ENCODE data around the gene METTL3.
A peak's percentile ranks its signal among the peaks of the same experiment; 100 is the strongest.

Gene METTL3

DNA sequence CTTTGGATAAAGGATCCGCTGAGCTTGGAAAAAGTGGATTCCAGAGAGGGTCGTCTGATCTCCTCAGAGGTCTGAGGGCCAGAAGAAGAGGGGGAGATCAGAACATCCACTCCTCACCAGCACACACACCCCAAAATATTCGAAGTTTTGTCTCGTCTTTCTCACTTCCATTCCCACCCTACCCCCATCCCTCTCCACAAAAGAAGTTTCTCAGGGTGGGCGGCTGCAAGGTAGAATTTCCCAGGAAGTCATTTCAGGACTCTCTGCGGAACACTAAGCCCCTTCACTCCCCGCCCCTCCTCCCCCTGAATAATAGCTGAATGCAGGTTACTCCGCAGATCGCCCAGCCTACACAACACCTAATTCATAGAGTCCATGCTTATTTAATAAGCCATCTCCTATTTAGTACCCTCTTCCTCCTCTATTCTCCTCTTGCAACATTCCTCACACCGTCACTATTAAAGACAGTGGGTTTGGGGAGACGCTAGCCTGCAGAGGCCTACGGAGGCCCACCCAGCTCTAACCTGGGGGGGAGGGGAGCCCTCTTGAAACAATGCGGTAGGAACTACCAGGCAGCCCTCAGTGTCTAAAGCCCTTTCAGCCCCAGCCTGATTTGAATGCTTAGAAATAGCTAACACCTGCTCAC, 15.7 kb upstream of the METTL3 start:
- DNase-seq: no peak

DNA sequence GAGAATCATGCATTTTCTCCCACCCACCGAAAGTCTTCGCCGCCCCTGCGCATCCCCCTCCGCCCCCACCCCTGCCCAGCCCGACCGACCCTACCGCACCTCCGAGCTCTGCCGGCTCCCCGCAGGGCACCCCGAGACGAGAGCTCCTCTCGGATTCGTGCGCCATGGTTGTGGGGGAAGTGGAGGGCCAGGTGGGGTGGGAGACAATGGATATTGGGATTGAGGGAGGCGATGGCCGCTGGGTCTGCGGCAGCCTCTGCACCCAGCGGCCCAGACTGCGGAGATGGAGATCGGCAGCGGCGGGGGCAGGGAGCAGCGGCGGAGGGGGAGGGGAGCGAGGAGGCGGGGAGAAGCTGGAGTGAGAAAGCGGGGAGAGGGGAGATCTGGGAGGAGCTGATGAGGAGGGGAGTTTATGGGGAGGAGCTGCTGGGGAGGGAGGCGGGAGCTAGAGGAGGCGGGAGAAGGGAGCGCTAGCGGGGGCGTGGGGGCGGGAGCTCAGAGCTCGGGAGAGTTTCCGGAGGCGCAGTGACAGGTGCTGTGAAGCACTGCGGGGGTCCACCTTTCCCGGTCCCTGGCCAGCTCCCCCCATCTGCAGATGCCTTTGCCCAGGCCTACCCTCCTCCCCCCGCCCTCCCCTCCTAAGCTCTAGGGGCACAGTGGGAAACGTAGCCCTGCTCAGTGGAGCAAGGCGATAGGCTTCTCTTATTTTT, 15.0 kb upstream of the METTL3 start, which contains the start of gene SALL2:
Gene SALL2, minus strand, starts transcription at position 385 of the 710 bp plus-strand sequence. Its CDS starts 219 bp downstream, at position 166.
- peak; percentile 87 for DNase-seq

DNA sequence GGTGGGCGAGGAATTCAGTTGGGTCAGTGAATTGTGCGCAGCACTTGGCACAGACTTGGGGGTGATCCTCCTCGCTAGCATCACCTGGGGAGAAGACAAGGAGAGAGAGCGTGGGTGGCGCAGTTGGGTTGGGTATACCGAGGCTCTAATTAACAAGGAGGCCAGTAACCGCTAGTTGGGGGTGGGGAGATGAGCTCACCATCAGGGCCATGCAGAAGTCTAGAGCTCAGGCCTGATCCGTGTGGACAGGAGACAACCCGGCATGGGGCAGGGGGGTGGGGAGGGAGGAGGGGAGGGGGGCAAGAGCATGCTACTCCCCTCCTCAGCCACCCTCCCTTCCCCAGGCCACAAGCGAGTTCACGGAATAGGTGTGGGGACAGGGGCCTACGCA, 14.4 kb upstream of the METTL3 start:
- no peak for DNase-seq

DNA sequence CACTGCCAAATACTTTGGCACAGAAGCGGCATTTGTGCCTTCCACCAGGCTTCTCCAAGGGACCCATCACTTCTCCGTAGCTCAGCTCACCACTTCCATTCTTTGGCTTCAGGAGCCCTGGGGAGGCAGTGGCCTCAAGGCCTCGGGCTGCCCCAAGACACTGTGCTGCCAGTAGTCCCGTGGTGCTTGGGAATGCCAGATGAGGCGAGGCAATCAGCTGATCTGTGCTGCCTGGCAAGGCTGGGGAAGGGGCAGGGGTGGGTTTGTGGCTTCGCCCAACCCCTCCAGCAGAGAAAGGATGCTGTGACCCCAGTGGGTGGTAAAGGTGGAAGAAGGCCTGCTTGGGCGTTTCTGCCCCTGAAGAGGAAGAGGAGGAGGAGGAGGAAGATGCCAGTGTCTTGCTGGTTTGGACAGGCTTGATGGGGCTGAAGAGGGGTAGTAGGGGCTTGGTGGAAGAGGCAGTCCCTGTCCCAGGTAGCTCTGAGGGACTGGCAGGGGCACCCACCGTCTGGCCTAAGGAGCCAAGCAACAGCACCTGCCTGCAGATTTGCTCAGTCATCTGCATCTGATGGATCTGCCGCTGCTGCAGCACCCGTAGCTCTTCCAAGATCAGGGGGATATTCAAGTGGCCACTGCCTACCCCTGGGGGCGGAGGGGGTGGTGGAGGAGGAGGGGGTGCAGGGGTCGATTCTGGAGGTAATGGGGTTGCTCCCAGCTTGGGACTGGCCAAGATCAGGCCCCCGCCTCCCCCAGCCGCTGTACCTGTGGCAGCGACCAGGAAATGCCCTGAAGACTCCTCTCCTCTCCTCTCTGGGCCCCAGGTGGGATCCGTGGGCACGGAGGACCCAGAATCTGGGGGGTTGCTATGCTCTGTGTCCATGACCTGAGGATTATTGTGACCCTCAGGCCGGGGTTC, 13.7 kb upstream of the METTL3 start:
- no peak for DNase-seq

DNA sequence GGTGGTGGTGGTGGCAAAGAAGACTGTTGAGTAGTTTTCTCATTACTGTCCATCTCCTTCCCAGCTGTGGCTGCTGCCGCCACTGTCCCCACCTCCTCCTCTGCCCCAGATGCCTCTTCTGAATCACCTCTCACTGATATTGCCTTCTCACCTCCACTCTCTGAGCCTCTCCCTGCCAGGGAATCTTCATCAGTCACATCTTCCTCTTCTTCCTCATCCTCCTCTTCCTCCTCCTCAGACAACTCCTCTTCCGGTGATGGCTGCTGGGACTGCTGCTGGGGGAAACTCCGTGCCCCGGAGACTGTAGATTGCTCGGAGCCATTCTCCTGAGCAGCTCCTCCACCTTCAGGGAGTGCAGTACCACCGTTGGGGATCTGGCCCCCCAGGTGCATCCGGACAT, 12.1 kb upstream of the METTL3 start:
- no peak for DNase-seq

DNA sequence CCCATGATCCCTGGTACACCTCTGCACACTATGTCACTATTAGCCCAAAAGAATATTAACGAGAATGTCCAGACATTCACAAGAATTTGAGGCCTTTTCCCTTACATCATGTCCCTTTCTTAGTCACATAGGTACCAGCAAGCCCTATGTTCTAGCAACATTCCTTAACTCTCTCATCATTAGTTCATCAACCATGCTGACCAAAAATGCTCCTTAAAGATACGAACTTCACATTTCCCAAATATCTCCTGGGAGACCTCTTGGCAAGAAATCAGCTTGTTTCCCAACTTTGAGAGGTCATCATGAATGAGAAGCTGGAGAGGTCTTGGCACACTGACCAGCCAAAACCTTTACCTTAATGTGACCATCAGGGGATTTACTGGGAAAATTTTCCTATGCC, 10.4 kb upstream of the METTL3 start:
- DNase-seq: no peak

DNA sequence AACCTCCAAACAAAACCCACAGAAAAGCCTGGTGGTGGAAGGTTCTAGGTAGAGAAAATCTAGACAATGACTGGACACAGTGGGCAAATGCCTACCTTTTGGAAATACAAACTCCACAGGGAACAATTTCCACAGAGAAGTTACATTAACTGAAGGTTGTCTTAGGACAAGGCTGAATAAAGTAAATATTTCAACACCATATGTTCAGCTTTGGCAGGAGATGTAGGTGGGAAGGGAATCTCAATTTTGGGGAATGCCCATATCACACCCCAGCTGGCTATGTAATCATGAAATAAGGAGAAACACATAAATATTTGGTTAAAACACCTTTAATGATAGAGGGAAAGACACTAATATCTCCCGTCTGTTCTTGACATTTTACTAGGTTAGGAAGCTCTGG, 9.6 kb upstream of the METTL3 start:
- no peak for DNase-seq

DNA sequence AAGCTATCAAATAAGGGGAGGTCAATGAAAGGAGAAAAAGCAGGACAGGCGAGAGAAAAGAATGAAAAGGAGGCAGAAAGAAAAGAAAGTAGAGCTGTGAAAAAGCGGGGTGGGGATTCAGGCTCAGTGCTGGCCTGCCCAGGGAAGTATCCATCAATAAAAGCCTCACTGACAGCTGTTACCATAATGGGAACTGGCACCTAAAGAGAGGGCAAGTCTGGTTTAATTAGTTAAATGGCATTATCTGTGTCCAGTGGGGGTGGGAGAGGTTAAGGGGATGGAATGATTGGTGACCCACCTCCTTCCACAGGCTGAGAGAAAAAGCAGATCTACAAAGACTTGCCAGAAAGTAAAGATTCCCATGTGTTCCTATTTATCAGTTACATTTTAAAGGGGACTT, 7.6 kb upstream of the METTL3 start:
- DNase-seq: no peak

DNA sequence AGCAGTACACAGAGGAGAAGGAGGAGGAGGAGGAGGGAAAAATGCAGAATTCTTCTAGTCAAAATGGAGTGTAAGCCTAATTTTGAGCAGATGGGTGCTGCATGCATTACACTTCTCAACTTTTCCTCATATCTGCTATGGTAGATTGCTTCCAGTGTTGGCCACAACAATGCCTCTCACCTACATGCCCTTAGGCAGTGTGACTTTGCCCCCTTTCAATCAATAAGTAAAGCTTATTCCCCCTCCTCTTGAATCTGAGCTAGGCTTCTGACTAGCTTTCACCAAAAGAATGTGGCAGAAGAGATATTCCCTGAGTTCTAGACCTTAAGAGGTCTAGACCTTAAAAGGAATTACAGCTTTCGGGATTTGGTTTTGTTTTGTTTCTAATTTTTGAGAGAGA, 3.2 kb upstream of the METTL3 start:
- no peak for DNase-seq

DNA sequence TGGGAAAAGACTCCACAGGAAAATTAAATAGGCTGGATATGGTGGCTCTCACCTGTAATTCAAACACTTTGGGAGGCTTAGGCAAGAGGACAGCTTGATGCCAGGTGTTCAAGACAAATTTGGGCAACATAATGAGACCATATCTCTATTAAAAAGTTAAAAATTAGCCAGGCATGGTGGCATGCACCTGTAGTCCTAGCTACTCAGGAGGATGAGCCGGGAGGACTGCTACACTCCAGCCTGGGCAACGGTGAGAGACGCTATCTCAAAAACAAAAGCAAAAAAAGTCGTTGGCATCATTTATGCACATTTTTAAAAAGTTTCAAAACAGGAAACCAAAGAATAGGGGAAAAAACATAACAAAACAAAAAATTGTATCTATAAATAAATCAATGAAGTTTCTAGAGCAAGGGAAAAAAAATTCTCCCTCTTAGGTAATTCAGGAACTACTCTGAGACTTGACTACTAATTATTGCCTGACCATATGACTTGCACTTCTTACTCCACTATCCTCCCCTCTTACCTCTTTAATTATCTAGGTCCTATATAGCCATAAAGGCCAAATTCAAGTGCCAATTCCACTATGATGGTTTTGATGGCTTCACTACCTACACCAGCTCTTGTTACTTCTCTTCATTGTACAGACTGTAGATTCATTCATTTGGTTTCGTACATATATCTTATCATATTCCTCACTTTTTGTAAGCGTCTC, 1.6 kb downstream of the METTL3 start:
- DNase-seq: no peak

DNA sequence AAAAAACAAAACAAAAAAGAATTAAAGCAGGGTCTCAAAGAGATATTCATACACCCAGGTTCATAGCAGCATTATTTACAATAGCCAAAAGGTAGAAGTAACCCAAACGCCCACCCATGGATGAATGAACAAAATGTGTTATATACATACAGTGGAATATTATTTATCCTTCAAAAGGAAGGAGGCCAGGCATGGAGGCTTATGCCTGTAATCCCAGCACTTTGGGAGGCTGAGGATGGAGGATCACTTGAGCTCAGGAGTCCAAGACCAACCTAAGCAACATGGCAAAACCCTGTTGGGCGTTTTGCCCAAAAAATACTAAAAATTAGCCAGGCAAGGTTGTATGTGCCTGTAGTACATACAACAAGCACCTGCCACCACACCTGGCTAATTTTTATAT, 4.6 kb downstream of the METTL3 start:
- DNase-seq: no peak

DNA sequence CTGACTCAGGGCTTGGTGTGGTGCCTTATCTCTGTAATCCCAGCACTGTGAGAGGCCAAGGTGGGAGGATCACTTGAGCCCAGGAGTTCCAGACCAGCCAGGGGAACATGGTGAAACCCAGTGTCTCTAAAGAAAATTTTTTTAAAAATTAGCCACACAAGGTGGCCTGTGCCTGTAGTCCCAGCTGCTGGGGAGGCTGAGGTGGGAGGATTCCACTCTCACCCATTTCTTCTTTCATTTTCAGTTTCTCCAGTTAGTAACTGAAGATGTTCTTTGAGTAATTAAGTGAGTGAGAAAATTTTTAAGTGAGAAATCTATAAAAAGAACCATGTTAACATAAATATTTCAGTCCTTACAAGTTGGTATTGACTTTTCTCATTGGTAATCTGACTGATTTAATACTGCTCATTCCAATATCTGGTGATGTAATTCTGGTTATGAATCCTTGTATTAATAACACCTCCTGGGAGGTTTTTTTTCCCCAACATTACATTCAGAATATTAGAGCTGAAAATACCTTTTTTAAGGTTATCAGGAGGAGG, 6.1 kb downstream of the METTL3 start:
- no peak for DNase-seq

DNA sequence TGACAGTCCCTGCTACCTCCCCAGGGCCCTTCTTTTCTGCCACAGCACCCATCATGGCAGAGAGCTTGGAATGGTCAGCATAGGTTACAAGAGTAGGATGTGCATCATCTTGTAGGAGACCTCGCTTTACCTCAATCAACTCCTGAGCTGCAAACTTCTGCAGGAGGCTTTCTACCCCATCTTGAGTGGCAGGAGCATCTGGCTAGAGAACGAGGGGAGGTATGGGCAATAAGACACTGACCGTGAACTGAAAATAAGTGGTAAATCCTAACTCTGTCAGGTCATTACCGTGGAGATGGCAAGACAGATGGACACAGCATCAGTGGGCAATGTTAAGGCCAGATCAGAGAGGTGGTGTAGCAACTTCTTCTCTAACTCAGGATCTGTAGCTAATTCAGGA, 7.8 kb downstream of the METTL3 start:
- DNase-seq: no peak

DNA sequence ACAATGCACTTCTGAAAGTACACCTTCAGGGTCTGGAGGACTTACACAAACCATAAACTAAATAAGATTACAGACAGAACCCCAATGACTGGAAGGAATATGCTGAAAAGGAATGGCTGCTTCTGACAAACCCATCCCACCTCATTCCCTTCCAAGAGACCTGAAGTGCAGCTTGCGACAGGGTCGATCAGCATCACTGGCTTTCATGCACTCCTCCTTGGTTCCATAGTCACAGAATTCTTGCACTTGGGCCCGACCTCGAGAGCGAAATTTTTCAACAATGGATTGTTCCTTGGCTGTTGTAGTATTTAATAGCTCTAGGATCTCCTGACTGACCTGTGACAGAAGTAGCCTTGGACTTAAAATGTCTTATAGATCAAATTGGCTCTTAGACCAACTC, 9.6 kb downstream of the METTL3 start:
- DNase-seq: no peak

DNA sequence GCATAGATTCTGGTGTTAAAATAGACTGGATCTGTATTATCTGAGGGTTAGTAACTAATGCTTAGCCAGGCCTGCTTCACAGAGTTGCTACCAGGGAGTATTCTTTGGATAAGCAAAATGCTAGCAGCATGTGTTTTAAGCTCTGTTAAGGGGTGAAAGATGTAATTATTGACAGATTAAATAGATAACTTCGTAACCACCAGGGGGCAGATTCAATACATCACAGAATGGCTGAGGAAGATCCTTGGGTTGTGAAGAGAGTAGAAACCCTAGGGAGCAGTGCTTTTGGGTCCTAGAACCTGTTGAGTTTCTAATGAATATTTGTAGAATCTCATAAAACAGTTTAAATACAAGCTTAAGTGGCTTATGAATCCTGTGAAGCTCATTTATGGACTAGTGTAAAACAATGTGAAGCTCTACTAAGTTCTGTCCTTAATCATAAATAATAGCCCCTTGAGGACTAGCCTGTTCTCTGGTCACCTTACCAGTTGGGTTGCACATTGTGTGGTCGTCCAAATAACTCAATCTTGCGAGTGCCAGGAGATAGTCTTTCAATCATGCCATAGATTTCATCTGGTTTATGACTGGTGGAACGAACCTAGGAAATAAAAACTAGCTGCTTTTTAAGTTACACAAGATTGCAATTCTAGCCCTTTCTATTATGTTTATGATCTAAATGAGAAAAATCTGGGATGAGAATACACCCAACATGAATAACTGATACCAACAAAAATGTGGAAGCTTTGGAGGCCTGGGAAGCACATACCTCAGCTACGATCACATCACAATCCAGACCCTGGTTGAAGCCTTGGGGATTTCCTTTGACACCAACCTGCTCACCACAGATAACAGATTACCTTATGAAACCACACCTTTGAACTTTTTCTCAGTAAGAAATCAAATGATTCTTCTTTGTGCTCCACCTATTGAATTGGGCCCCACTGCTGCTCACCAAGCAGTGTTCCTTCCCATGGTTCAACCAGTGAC, 12.3 kb downstream of the METTL3 start:
- DNase-seq: no peak

DNA sequence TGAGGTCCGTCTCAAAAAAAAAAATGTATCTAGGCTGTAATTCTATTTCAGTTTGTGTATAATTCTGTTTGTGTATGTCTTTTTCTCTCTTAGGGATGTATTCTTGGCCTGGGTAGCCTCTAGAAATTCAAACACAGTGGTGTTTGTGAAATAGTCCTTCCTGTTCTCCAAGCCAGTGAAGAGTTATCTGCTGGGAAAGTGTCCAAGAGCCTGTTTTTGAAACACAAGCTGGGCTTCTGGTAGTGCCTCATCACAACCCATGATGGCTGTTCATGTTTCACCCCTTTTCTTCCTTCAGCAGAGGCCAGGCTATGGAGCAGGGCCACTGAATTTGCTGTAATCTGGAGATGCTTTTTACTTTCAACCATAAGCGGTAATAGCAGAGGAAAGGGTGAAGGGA, 14.7 kb downstream of the METTL3 start:
- no peak for DNase-seq

DNA sequence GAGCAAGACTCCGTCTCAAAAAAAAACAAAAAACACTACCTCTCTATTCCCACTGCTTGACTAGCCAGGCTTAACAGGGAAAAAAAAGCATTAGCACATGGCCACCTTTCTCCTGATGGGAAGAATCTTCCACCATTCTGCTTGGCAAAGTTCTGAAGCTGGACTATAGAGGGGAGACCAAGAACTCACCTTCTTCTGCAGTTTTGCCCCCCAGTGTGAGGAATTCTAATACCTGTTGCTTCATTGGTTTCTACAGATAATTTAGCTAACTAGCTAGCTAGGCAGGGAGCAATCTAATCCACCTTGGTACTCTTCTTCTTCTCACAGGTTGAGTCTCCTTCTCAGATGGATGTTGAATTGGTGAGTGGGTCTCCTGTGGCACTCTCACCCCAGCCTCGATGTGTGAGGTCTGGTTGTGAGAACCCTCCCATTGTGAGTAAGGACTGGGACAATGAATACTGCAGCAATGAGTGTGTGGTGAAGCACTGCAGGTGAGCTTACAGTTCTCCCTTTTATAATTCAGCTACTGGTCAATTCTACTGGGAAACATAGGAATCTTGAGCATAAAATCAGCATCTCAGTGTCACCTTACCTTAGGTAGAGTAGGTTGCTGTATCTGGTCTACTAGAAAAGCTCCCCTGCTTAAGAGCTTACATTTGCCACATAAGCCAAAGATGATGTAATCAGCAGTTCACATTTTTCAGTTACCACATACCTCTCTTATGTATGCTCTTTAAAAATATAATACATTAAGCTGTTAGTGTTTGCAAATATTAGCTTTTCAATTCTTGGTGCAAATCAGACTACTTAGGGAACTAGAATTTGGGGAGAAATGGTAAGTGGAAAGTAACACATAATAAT, 16.0 kb downstream of the METTL3 start:
- DNase-seq: no peak

DNA sequence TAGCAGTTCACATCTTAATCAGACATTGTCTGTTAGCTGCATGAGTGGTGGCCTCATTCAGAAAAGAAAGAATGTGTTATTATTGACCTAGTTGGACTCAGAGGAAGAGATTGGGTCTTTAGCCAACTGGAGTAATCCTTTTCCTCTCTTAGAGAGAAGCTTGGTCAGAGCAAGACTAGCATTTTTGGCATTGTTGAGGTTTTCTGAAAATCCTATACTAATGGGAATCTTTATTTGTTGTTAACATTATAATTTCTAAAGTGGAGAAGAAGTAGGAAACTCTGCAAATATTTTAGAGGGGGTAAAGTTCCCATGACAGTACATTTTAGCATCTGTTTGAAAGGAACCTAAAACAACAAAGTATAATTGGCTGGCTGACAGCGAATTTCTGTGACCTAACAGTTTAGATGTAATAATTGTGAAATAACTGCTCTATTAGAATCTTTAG, 24.5 kb downstream of the METTL3 start:
- DNase-seq: no peak

DNA sequence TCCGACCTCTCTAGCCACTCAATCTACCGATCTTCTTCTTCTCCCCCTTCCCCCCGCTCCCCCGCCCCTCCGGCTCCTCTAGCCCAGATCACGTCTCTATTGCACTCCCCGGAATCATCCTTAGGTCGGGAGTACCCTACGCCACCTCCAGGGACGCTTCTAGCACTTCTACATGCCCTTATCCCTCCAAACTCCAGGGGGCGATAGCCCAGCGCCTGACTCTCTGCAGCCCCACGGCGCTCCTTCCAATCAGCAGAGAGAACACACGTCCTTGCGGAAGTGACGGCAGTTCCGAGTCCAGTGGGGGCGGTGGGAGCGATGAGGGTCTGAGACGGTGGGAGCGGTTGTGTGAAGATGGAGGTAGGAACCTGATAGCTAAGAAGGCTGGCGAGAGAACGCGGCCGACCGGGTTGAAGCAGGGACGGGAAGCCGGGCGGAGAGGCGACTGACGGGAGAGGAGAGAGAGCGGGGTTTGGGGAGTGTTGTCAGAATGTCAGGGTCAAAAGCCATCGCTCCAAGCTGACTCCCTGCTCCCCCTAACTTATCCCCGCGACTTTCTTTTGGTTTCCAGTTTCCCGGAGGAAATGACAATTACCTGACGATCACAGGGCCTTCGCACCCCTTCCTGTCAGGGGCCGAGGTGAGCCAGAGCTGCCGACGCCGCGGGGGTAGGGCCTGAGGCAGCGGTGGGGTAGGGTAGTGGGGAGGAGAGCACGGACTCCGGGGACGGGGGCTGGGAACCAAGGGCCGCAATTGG, 34.0 kb downstream of the METTL3 start, which contains the start of the genes RAB2B and TOX4:
Gene RAB2B, minus strand, starts transcription at position 35 of the 757 bp plus-strand sequence. CDS start 87 bp downstream, outside the sequence.
Gene TOX4, plus strand, starts transcription at position 271 of the 757 bp plus-strand sequence. Its CDS starts 84 bp downstream, at position 355.
- peak; percentile 98 for DNase-seq
